OCI-LY3 (cell line): ENCODE results near the gene FOXI3.
"Not testable (repeated sequence)": the region's sequence is repeated elsewhere in the genome, so short reads cannot be mapped to it uniquely, and the experiment has no call there.

ENCODE experiments used
- H2AFZ ChIP-seq: fragments of 200-600, 300-600 bp; shearing (Covaris generic); 2 replicates; pipeline ENCODE4 v1.6.0; 2014; ENCODE audit warnings: antibody characterized with exemption, low read depth, low read length
- H3K27ac ChIP-seq: fragments of 200-600, 300-600 bp; sonication (generic); 2 replicates; pipeline ENCODE4 v1.5.1; 2014; ENCODE audit warnings: mild to moderate bottlenecking, low read length, moderate library complexity, mixed read lengths
- H3K27me3 ChIP-seq: fragments of 200-600, 300-600 bp; sonication (generic); 2 replicates; pipeline ENCODE4 v1.6.1; 2014; ENCODE audit warnings: low read depth, low read length, mixed read lengths
- H3K36me3 ChIP-seq: fragments of 200-600, 300-600 bp; sonication (generic); replicated peaks from 2 replicates; pipeline ENCODE3; 2014; ENCODE audit warnings: low read depth, low read length, mixed read lengths
- H3K4me1 ChIP-seq: fragments of 300-600, 200-600 bp; sonication (generic); 2 replicates; pipeline ENCODE4 v1.6.1; 2014; ENCODE audit warnings: low read length, mixed read lengths
- H3K4me2 ChIP-seq: fragments of 200-600, 300-600 bp; sonication (generic); 2 replicates; pipeline ENCODE4 v1.6.1; 2014; ENCODE audit warnings: low read length, mixed read lengths
- H3K4me3 ChIP-seq: fragments of 300-600, 200-600 bp; sonication (generic); 2 replicates; pipeline ENCODE4 v1.5.1; 2014; ENCODE audit warnings: antibody characterized with exemption, mild to moderate bottlenecking, low read length, moderate library complexity
- H3K79me2 ChIP-seq: fragments of 300-600, 200-600 bp; shearing (Covaris generic); 2 replicates; pipeline ENCODE4 v1.6.1; 2014; ENCODE audit warnings: mild to moderate bottlenecking, low read length, mixed read lengths
- H3K9ac ChIP-seq: fragments of 300-600, 200-600 bp; shearing (Covaris generic); 2 replicates; pipeline ENCODE4 v1.6.0; 2014; ENCODE audit warnings: mild to moderate bottlenecking, low read length, moderate library complexity
- H3K9me3 ChIP-seq: fragments of 200-600, 300-600 bp; shearing (Covaris generic); 2 replicates; pipeline ENCODE4 v1.6.1; 2014; ENCODE audit warnings: low read length, mixed read lengths; ENCODE audit not compliant: insufficient read depth
- H4K20me1 ChIP-seq: fragments of 200-600, 300-600 bp; sonication (generic); 2 replicates; pipeline ENCODE4 v1.6.1; 2016; ENCODE audit warnings: low read length, mixed read lengths; ENCODE audit not compliant: insufficient read depth
- CTCF ChIP-seq: fragments of 200-600, 300-600 bp; sonication (generic); IDR thresholded peaks from 2 replicates; pipeline ENCODE4 v1.5.1; 2014; ENCODE audit warnings: antibody characterized with exemption, low read length, low read depth
- EZH2phosphoT487 ChIP-seq: fragments of 200-600 bp; shearing (Covaris generic); IDR thresholded peaks from 2 replicates; pipeline ENCODE4 v1.6.1; 2018; ENCODE audit warnings: antibody characterized with exemption, mixed run types, low read depth

Gene FOXI3

GRCh38 chr2:88442061-88442460 lies 10.4 kb downstream of the FOXI3 start:
- Histone ChIP-seq H3K79me2 (no peaks in the 10 kb centered on the region), H3K9me3 (no peaks in the 10 kb centered on the region), H3K9ac (no peak overlapping the region), H3K4me3 (no peak overlapping the region), H3K27ac (no peak overlapping the region), H3K4me1 (no peaks in the 10 kb centered on the region), H3K4me2 (no peak overlapping the region), H3K27me3 (no peaks in the 10 kb centered on the region), H4K20me1 (no peaks in the 10 kb centered on the region), H3K36me3 (no peaks in the 10 kb centered on the region), H2AFZ (no peak overlapping the region)
- TF ChIP-seq EZH2phosphoT487 (no peak), CTCF (no peak)

GRCh38 chr2:88437010-88437409 lies 15.5 kb downstream of the FOXI3 start:
- no peaks in the 10 kb centered on the region for H3K36me3 ChIP-seq
- H4K20me1 ChIP-seq: no peaks in the 10 kb centered on the region
- no peaks in the 10 kb centered on the region for H3K9me3 ChIP-seq
- TF ChIP-seq EZH2phosphoT487 (no peak), CTCF (no peak)
- H3K4me3 ChIP-seq: no peak overlapping the region
- H3K4me1 ChIP-seq: no peaks in the 10 kb centered on the region
- no peaks in the 10 kb centered on the region; the same call in 1 of the 2 replicates for H3K27me3 ChIP-seq
- no peak overlapping the region for H3K4me2 ChIP-seq
- no peaks in the 10 kb centered on the region for H3K79me2 ChIP-seq
- H3K9ac ChIP-seq: no peak overlapping the region
- no peak overlapping the region for H2AFZ ChIP-seq
- no peak overlapping the region for H3K27ac ChIP-seq

GRCh38 chr2:88429929-88430328 lies 22.6 kb downstream of the FOXI3 start:
- no peaks in the 10 kb centered on the region for H3K9me3 ChIP-seq
- H3K4me1 ChIP-seq: no peaks in the 10 kb centered on the region
- no peaks in the 10 kb centered on the region for H4K20me1 ChIP-seq
- no peak overlapping the region for H3K4me3 ChIP-seq
- no peak overlapping the region for H3K4me2 ChIP-seq
- no peaks in the 10 kb centered on the region for H3K27me3 ChIP-seq
- TF ChIP-seq CTCF (no peak), EZH2phosphoT487 (no peak)
- H3K79me2 ChIP-seq: no peaks in the 10 kb centered on the region
- H3K9ac ChIP-seq: no peak overlapping the region
- no peaks in the 10 kb centered on the region for H3K36me3 ChIP-seq
- H2AFZ ChIP-seq: no peak overlapping the region
- no peak overlapping the region for H3K27ac ChIP-seq

- H3K9ac ChIP-seq: no peak overlapping the region
- 0 out of 2 replicates have a peak, but pooled peaks cover 3% of the 10 kb centered on the region for H3K27me3 ChIP-seq
- no peak overlapping the region for H3K4me2 ChIP-seq
- H4K20me1 ChIP-seq: no peaks in the 10 kb centered on the region
- no peak overlapping the region for H2AFZ ChIP-seq
- no peaks in the 10 kb centered on the region for H3K36me3 ChIP-seq
- no peak overlapping the region for H3K4me3 ChIP-seq
- H3K9me3 ChIP-seq: no peaks in the 10 kb centered on the region
- TF ChIP-seq EZH2phosphoT487: no peak
- TF ChIP-seq CTCF: no peak
- H3K27ac ChIP-seq: no peak overlapping the region
- no peaks in the 10 kb centered on the region for H3K79me2 ChIP-seq
- H3K4me1 ChIP-seq: no peaks in the 10 kb centered on the region
Measured at GRCh38 chr2:88423733-88424132, 28.8 kb downstream of the FOXI3 start.

GRCh38 chr2:88419051-88419450 lies 33.4 kb downstream of the FOXI3 start:
- H3K4me1 ChIP-seq, H3K4me3 ChIP-seq, H3K9ac ChIP-seq, H3K27ac ChIP-seq, H3K36me3 ChIP-seq, H4K20me1 ChIP-seq, H3K9me3 ChIP-seq, H3K79me2 ChIP-seq, H2AFZ ChIP-seq, H3K4me2 ChIP-seq: not testable (repeated sequence)
- 0 out of 2 replicates have a peak, but pooled peaks cover 14% of the 10 kb centered on the region for H3K27me3 ChIP-seq
